Sigmoid colon (tissue), 7 donors: ENCODE measurements around the gene SSB. TPM values are rescaled to one million over a fixed set of nuclear protein-coding genes. Genes with fewer than 3 reads are reported as not detected.
"Not testable (repeated sequence)": the region's sequence is repeated elsewhere in the genome, so short reads cannot be mapped to it uniquely, and the experiment has no call there.

Experiments
- DNase-seq: peaks from one replicate; pipeline ENCODE4 v3.0.0-alpha.2; 2019
- H3K27ac ChIP-seq, 4 donors: fragments of 200-600 bp; sonication (generic); one replicate each; pipeline ENCODE4 v1.5.1; 2016 to 2019; ENCODE audit warnings: mild to moderate bottlenecking in 1 of 4
- H3K27me3 ChIP-seq, 3 donors: fragments of 200-600 bp; sonication (generic); one replicate each; pipeline ENCODE4 v1.5.1; 2019; ENCODE audit warnings: mild to moderate bottlenecking in 1 of 3
- H3K36me3 ChIP-seq, 4 donors: fragments of 200-600 bp; sonication (generic); one replicate each; pipeline ENCODE4 v1.5.1; 2016 to 2019
- H3K4me1 ChIP-seq, 4 donors: fragments of 200-600 bp; sonication (generic); one replicate each; pipeline ENCODE4 v1.5.1; 2017 to 2019
- H3K4me3 ChIP-seq, 4 donors: fragments of 200-600 bp; sonication (generic); one replicate each; pipeline ENCODE4 v1.5.1; 2017 to 2019; ENCODE audit warnings: mild to moderate bottlenecking in 2 of 4, moderate library complexity in 1 of 4
- H3K9me3 ChIP-seq, 4 donors: fragments of 200-600 bp in 3 of 4; sonication (generic) in 3 of 4; one replicate each; pipeline versions ENCODE4 v1.5.1 to v1.6.1; 2013 to 2019
- EP300 ChIP-seq, 4 donors: sonication (generic); formaldehyde crosslinking; IDR thresholded peaks; one replicate each; pipeline ENCODE4 v1.6.1; 2017; ENCODE audit warnings: antibody characterized with exemption in 4 of 4
- POLR2A ChIP-seq, 2 donors: fragments of 450-650 bp; IDR thresholded peaks; one replicate each; pipeline ENCODE4 v1.6.1; 2016; ENCODE audit warnings: antibody characterized with exemption in 2 of 2, mild to moderate bottlenecking in 2 of 2, moderate library complexity in 2 of 2
- POLR2AphosphoS5 ChIP-seq, 4 donors: sonication (generic); formaldehyde crosslinking; IDR thresholded peaks; one replicate each; pipeline ENCODE4 v1.6.1; 2017; ENCODE audit warnings: antibody characterized with exemption in 4 of 4
- WGBS, 2 donors: extraction: QIAGEN DNeasy Blood & Tissue Kit; methylation state at CpG; one replicate each; pipeline ENCODE4 v1.1.7; 2013; 5-methylcytosine and 5-hydroxymethylcytosine counted together
- intact Hi-C: fragments of 100-400 bp; cut with DNase I; formaldehyde crosslinking; loops from one replicate; pipeline ENCODE4 v1.15.1; 2023
- polyA plus RNA-seq, 3 donors: library from polyadenylated mRNA; stranded (reverse); fragments of 200-250 nt; gene quantifications; one replicate each; pipeline ENCODE4 v1.2.3, GENCODE V29; 2013
- total RNA-seq, 4 donors: library from RNA; depleted of rRNA; stranded (reverse); fragments of >200 nt; gene quantifications; one replicate each; pipeline ENCODE4 v1.1.0, GENCODE V29; 2016
- TF ChIP-seq, protein P1 (sequence below), 4 experiments: fragments of 450-650 bp in 3 of 4; fragments of 200-600 bp in 1 of 4; IDR thresholded peaks; one replicate each; pipeline ENCODE4 v1.5.1; 2016 to 2019; ENCODE audit warnings: antibody characterized with exemption in 4 of 4, mild to moderate bottlenecking in 3 of 4, moderate library complexity in 2 of 4
- donor health status: healthy with polysubstance abuse.
- donor health status: Bipolar disorder and iron deficiency.
- donor health status: healthy.

The SSB gene
- total and polyA plus RNA-seq, 7 donors = 55.0 to 126 (median 71.7) TPM

- no peak overlapping the region for H3K27ac ChIP-seq
Observed at GRCh38 chr2:169845016-169845415, 46.3 kb downstream of the SSB start.

GRCh38 chr2:169848959-169849693, 50.5 kb downstream of the SSB start:
- WGBS, 2 donors = 82 to 88% methylated on average over 8 of the region's 8 CpGs
- DNase-seq, H3K36me3 ChIP-seq, H3K27me3 ChIP-seq, H3K27ac ChIP-seq, intact Hi-C loops, H3K4me3 ChIP-seq, H3K9me3 ChIP-seq: not testable (repeated sequence)
- H3K4me1 ChIP-seq = peaks cover 0 to 31% (median 16%) of the 10 kb centered on the region in 4 donors

More at GRCh38 chr2:169845016-169845415, 46.3 kb downstream of the SSB start:
- Histone ChIP-seq H3K4me3 (no peak overlapping the region), H3K27me3 (no peaks in the 10 kb centered on the region), H3K9me3 (no peaks in the 10 kb centered on the region), H3K36me3 (peaks cover 0 to 9% (median 0%) of the 10 kb centered on the region in 4 donors), H3K4me1 (peaks cover 0 to 45% (median 27%) of the 10 kb centered on the region in 4 donors)
- DNase-seq = no peak
- WGBS, 2 donors = 96 to 99% methylated on average over 2 of the region's 2 CpGs
- TF ChIP-seq POLR2A (IDR thresholded peaks at IDR 0.05) (no peak), EP300 (IDR thresholded peaks at IDR 0.05) (no peak), POLR2AphosphoS5 (IDR thresholded peaks at IDR 0.05) (no peak)
- TF ChIP-seq, protein P1, sequence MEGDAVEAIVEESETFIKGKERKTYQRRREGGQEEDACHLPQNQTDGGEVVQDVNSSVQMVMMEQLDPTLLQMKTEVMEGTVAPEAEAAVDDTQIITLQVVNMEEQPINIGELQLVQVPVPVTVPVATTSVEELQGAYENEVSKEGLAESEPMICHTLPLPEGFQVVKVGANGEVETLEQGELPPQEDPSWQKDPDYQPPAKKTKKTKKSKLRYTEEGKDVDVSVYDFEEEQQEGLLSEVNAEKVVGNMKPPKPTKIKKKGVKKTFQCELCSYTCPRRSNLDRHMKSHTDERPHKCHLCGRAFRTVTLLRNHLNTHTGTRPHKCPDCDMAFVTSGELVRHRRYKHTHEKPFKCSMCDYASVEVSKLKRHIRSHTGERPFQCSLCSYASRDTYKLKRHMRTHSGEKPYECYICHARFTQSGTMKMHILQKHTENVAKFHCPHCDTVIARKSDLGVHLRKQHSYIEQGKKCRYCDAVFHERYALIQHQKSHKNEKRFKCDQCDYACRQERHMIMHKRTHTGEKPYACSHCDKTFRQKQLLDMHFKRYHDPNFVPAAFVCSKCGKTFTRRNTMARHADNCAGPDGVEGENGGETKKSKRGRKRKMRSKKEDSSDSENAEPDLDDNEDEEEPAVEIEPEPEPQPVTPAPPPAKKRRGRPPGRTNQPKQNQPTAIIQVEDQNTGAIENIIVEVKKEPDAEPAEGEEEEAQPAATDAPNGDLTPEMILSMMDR (IDR thresholded peaks at IDR 0.05) = no peak
- intact Hi-C loops = no loop called here

- Histone ChIP-seq H3K4me3 (no peak overlapping the region), H3K27me3 (no peaks in the 10 kb centered on the region), H3K27ac (no peak overlapping the region), H3K4me1 (peaks cover 0 to 35% (median 16%) of the 10 kb centered on the region in 4 donors), H3K36me3 (no peaks in the 10 kb centered on the region), H3K9me3 (no peaks in the 10 kb centered on the region)
- DNase-seq = no peak
- no peak for TF ChIP-seq POLR2A (IDR thresholded peaks at IDR 0.05)
- no peak for TF ChIP-seq POLR2AphosphoS5 (IDR thresholded peaks at IDR 0.05)
- no peak for TF ChIP-seq EP300 (IDR thresholded peaks at IDR 0.05)
- TF ChIP-seq, protein P1 (IDR thresholded peaks at IDR 0.05) = no peak
- intact Hi-C loops = no loop called here
- 96 to 100% methylated on average over 1 of the region's 1 CpG for WGBS, 2 donors
Observed at GRCh38 chr2:169849710-169850109, 51.0 kb downstream of the SSB start.

DNA sequence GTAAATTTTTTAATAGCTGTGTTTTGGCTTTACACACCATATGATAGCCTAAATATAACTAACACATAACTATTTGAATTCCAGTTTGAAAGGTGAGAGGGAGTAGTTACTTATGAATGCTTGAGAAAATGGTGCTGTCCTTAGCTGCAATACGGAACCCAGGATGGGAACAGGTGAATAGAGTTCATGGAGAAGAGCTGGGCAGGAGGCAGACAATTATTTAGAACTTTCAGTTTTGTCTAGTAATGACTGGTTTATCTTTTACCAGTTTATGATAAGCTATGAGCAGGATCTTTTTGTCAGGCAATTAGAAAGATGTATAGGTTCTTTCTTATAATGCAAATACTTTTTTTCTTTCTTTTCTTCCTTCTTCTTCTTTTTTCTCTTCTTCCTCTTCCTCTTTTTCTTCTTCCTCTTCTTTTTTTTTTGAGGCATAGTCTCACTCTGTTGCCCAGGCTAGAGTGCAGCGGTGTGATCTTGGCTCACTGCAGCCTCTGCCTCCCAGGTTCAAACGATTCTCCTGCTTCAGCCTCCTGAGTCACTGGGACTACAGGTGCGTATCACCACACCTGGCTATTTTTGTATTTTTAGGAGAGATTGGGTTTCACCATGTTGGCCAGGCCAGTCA, 54.5 kb downstream of the SSB start:
- Histone ChIP-seq H3K36me3 (no peaks in the 10 kb centered on the region), H3K4me1 (peaks cover 0 to 17% (median 2%) of the 10 kb centered on the region in 4 donors), H3K9me3 (no peaks in the 10 kb centered on the region), H3K4me3 (no peak overlapping the region), H3K27me3 (no peaks in the 10 kb centered on the region), H3K27ac (no peak overlapping the region)
- intact Hi-C loops = no loop called here
- 85% methylated on average over 4 of the region's 4 CpGs for WGBS, 2 donors
- no peak for DNase-seq
- TF ChIP-seq, protein P1 (IDR thresholded peaks at IDR 0.05) = no peak
- TF ChIP-seq POLR2AphosphoS5 (IDR thresholded peaks at IDR 0.05) (no peak), POLR2A (IDR thresholded peaks at IDR 0.05) (no peak), EP300 (IDR thresholded peaks at IDR 0.05) (no peak)

- intact Hi-C loops, H3K36me3 ChIP-seq, H3K27me3 ChIP-seq, H3K4me1 ChIP-seq, H3K4me3 ChIP-seq, H3K9me3 ChIP-seq, DNase-seq, H3K27ac ChIP-seq: not testable (repeated sequence)
- WGBS, 2 donors = 96% methylated on average over 39 to 40 of the region's 42 CpGs
Observed at GRCh38 chr2:169855281-169856258, 56.9 kb downstream of the SSB start.
